HEK293 (cell line): Measurements from ENCODE around the gene FASN.

Experiments
- BCL11A ChIP-seq: fragments of 450-650 bp; formaldehyde crosslinking; IDR thresholded peaks from 2 replicates; pipeline ENCODE4 v1.5.1; 2016; ENCODE audit warnings: low read depth, missing biosample characterization, missing genetic modification characterization
- CTCF ChIP-seq: fragments of 450-650 bp; formaldehyde crosslinking; IDR thresholded peaks from 2 replicates; pipeline ENCODE4 v1.5.1; 2016; ENCODE audit warnings: missing biosample characterization, missing genetic modification characterization
- GLI4 ChIP-seq: fragments of 450-650 bp; formaldehyde crosslinking; IDR thresholded peaks from 2 replicates; pipeline ENCODE4 v1.5.1; 2016; ENCODE audit warnings: missing biosample characterization, missing genetic modification characterization
- TCF7L2 ChIP-seq: IDR thresholded peaks from 2 replicates; pipeline ENCODE4 v1.6.1; 2011; ENCODE audit warnings: low read depth, mild to moderate bottlenecking, inconsistent platforms, low read length, moderate library complexity, borderline replicate concordance
- ZNF146 ChIP-seq: fragments of 450-650 bp; formaldehyde crosslinking; IDR thresholded peaks from 2 replicates; pipeline ENCODE4 v1.5.1; 2016; ENCODE audit warnings: missing biosample characterization, missing genetic modification characterization
- ZNF274 ChIP-seq, 2 experiments: fragments of 200-500 bp in 1 of 2; fragments of 450-650 bp in 1 of 2; sonication (Bioruptor generic) in 1 of 2; formaldehyde crosslinking in 1 of 2; IDR thresholded peaks; 2 replicates each; pipeline versions ENCODE4 v1.5.1 to v1.6.1; 2014 to 2016; ENCODE audit warnings: borderline replicate concordance in 1 of 2, inconsistent platforms in 1 of 2, low read length in 1 of 2, missing biosample characterization in 1 of 2, missing genetic modification characterization in 1 of 2
- ZNF510 ChIP-seq: fragments of 450-650 bp; formaldehyde crosslinking; IDR thresholded peaks from 2 replicates; pipeline ENCODE4 v1.5.1; 2018; ENCODE audit warnings: mild to moderate bottlenecking, missing genetic modification characterization, missing biosample characterization; ENCODE audit not compliant: insufficient replicate concordance

GRCh38 chr17:82086941-82087906 is 10.8 kb downstream of the FASN start:
- no peak for TF ChIP-seq ZNF146 (tag by site-specific recombination)
- TF ChIP-seq CTCF (tag by site-specific recombination), result no peak
- TF ChIP-seq ZNF274 (IDR thresholded peaks at IDR 0.05; ENCODE audit: low read length), result no peak
- TF ChIP-seq ZNF274 (tag by site-specific recombination; IDR thresholded peaks at IDR 0.05; ENCODE audit: borderline replicate concordance), result no peak
- no peak for TF ChIP-seq BCL11A (tag by site-specific recombination)
- TF ChIP-seq GLI4 (tag by site-specific recombination), result no peak
- TF ChIP-seq TCF7L2, result no peak
- no peak for TF ChIP-seq ZNF510 (tag by site-specific recombination)
